ENCODE results near the gene SLC2A9. TPM values are rescaled to one million over a fixed set of nuclear protein-coding genes. Genes with fewer than 3 reads are reported as not detected.

The SLC2A9 gene
- total and polyA plus RNA-seq, 2 donors (not counting 1 experiment from before 2014, with no cell fraction given), result 2.3 to 3.9 TPM

GRCh38 chr4:9841072-9841471, 180.2 kb downstream of the SLC2A9 start:
- TF ChIP-seq EZH2 (IDR thresholded peaks at IDR 0.05; ENCODE audit: low read length, missing control alignments) (no peak), CTCF (conservative IDR thresholded peaks at IDR 0.05 in 1 of 2, IDR thresholded peaks at IDR 0.05 in 1 of 2; ENCODE audit: low read depth in 1 of 2, low read length in 2 of 2) (no peak)
- Histone ChIP-seq H3K9ac (ENCODE audit: insufficient read depth, low read length) (no peak overlapping the region), H3K79me2 (ENCODE audit: control insufficient read depth, insufficient read depth, low read length) (no peaks in the 10 kb centered on the region), H4K20me1 (ENCODE audit: control insufficient read depth, extremely low read depth, insufficient read depth, low read length) (no peaks in the 10 kb centered on the region), H2AFZ (ENCODE audit: low read length) (no peak overlapping the region), H3K36me3 (ENCODE audit: control insufficient read depth, insufficient read depth, low read length) (no peaks in the 10 kb centered on the region), H3K27me3 (ENCODE audit: control insufficient read depth, insufficient read depth, low read length) (no peaks in the 10 kb centered on the region), H3K4me2 (ENCODE audit: extremely low read depth, insufficient read depth, low read length) (no peak overlapping the region), H3K4me3 (replicated peaks in 1 of 4; ENCODE audit: control extremely low read depth in 1 of 4, insufficient read depth in 1 of 4, low read depth in 3 of 4, low read length in 4 of 4) (no peak overlapping the region), H3K9me3 (ENCODE audit: control insufficient read depth, insufficient read depth, low read depth, low read length) (no peaks in the 10 kb centered on the region), H3K27ac (ENCODE audit: insufficient read depth, low read length) (no peak overlapping the region), H3K4me1 (ENCODE audit: control insufficient read depth, extremely low read depth, insufficient read depth, low read length) (no peaks in the 10 kb centered on the region)
- DNase-seq (ENCODE audit: low read depth in 2 of 2), result no peak

GRCh38 chr4:9835430-9835829, 185.9 kb downstream of the SLC2A9 start:
- TF ChIP-seq CTCF (conservative IDR thresholded peaks at IDR 0.05 in 1 of 2, IDR thresholded peaks at IDR 0.05 in 1 of 2; ENCODE audit: low read depth in 1 of 2, low read length in 2 of 2) (no peak), EZH2 (IDR thresholded peaks at IDR 0.05; ENCODE audit: low read length, missing control alignments) (no peak)
- no peaks in the 10 kb centered on the region for H3K27me3 ChIP-seq (ENCODE audit: control insufficient read depth, insufficient read depth, low read length)
- no peaks in the 10 kb centered on the region for H3K79me2 ChIP-seq (ENCODE audit: control insufficient read depth, insufficient read depth, low read length)
- H2AFZ ChIP-seq (ENCODE audit: low read length), result no peak overlapping the region
- H3K4me1 ChIP-seq (ENCODE audit: control insufficient read depth, extremely low read depth, insufficient read depth, low read length), result no peaks in the 10 kb centered on the region
- H3K27ac ChIP-seq (ENCODE audit: insufficient read depth, low read length), result no peak overlapping the region
- no peak overlapping the region for H3K4me2 ChIP-seq (ENCODE audit: extremely low read depth, insufficient read depth, low read length)
- H4K20me1 ChIP-seq (ENCODE audit: control insufficient read depth, extremely low read depth, insufficient read depth, low read length), result no peaks in the 10 kb centered on the region
- no peak overlapping the region for H3K9ac ChIP-seq (ENCODE audit: insufficient read depth, low read length)
- no peak overlapping the region for H3K4me3 ChIP-seq (replicated peaks in 1 of 4; ENCODE audit: control extremely low read depth in 1 of 4, insufficient read depth in 1 of 4, low read depth in 3 of 4, low read length in 4 of 4)
- H3K9me3 ChIP-seq (ENCODE audit: control insufficient read depth, insufficient read depth, low read depth, low read length), result no peaks in the 10 kb centered on the region
- no peaks in the 10 kb centered on the region for H3K36me3 ChIP-seq (ENCODE audit: control insufficient read depth, insufficient read depth, low read length)
- no peak for DNase-seq (ENCODE audit: low read depth in 2 of 2)

GRCh38 chr4:9833421-9833820, 187.9 kb downstream of the SLC2A9 start:
- Histone ChIP-seq H3K36me3 (ENCODE audit: control insufficient read depth, insufficient read depth, low read length) (no peaks in the 10 kb centered on the region), H3K9ac (ENCODE audit: insufficient read depth, low read length) (no peak overlapping the region), H3K9me3 (ENCODE audit: control insufficient read depth, insufficient read depth, low read depth, low read length) (no peaks in the 10 kb centered on the region), H3K4me1 (ENCODE audit: control insufficient read depth, extremely low read depth, insufficient read depth, low read length) (no peaks in the 10 kb centered on the region), H3K4me2 (ENCODE audit: extremely low read depth, insufficient read depth, low read length) (no peak overlapping the region), H3K27ac (ENCODE audit: insufficient read depth, low read length) (no peak overlapping the region), H4K20me1 (ENCODE audit: control insufficient read depth, extremely low read depth, insufficient read depth, low read length) (no peaks in the 10 kb centered on the region), H3K79me2 (ENCODE audit: control insufficient read depth, insufficient read depth, low read length) (no peaks in the 10 kb centered on the region), H3K27me3 (ENCODE audit: control insufficient read depth, insufficient read depth, low read length) (no peaks in the 10 kb centered on the region), H3K4me3 (replicated peaks in 1 of 4; ENCODE audit: control extremely low read depth in 1 of 4, insufficient read depth in 1 of 4, low read depth in 3 of 4, low read length in 4 of 4) (no peak overlapping the region), H2AFZ (ENCODE audit: low read length) (no peak overlapping the region)
- DNase-seq (ENCODE audit: low read depth in 2 of 2), result no peak
- no peak for TF ChIP-seq CTCF (conservative IDR thresholded peaks at IDR 0.05 in 1 of 2, IDR thresholded peaks at IDR 0.05 in 1 of 2; ENCODE audit: low read depth in 1 of 2, low read length in 2 of 2)
- TF ChIP-seq EZH2 (IDR thresholded peaks at IDR 0.05; ENCODE audit: low read length, missing control alignments), result no peak
